ENCODE data around the gene UVRAG. TPM values are rescaled to one million over a fixed set of nuclear protein-coding genes. Genes with fewer than 3 reads are reported as not detected.

Gene UVRAG
- total and polyA plus RNA-seq, 4 experiments from 2014 or later: 11.2 to 32.2 (median 21.3) TPM

DNA sequence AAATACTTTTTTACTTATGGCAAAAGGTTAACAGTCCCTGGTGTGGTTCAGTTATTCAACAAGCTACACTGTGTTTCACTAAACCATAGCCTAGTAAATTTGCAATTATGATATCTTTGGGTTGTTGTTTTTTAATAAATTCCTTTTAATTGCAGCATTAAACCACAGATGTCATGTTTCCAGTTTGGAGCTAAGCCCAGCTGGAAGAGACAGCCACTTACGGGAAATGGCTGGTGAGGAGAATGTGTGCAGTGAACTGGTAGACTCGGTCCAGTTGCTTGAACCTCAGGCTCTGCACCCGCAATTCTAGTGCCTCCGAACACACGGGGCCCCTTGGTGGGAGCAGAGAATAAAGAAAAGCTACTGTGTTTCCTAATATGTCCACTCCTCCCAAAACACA lies 320.5 kb downstream of the UVRAG start:
- H3K36me3 Mint-ChIP-seq: peaks cover 3 to 24% of the 10 kb centered on the region in 2 donors
- no peak overlapping the region for H3K27ac Mint-ChIP-seq
- peaks cover 15 to 21% (median 18%) of the 10 kb centered on the region in 4 donors for H3K4me1 Mint-ChIP-seq
- no peak overlapping the region for H3K27ac ChIP-seq (ENCODE audit: low read depth, low read length)
- CTCF ChIA-PET (ENCODE audit: partially characterized antibody): interaction anchor here (2.8 kb wide), 1 partner anchor 17 kb away, joined by 13 read pairs; no protein-coding TSS in a partner anchor
- H3K27me3 Mint-ChIP-seq: no peaks in the 10 kb centered on the region
- no peaks in the 10 kb centered on the region for H3K9me3 ChIP-seq (ENCODE audit: control insufficient read depth in 1 of 2, low read length in 2 of 2)
- no peak overlapping the region for H3K4me3 ChIP-seq (ENCODE audit: low read length in 2 of 2)
- H3K27me3 ChIP-seq (ENCODE audit: insufficient read depth, low read length): no peaks in the 10 kb centered on the region
- no peak overlapping the region for H3K4me3 Mint-ChIP-seq
- H3K4me1 ChIP-seq (ENCODE audit: insufficient read depth, low read length): peaks cover 20% of the 10 kb centered on the region
- no peaks in the 10 kb centered on the region for H3K9me3 Mint-ChIP-seq
- no peak for DNase-seq
- intact Hi-C loops (cut with micrococcal nuclease): no loop called here
- H3K36me3 ChIP-seq (ENCODE audit: insufficient read depth, low read length): no peaks in the 10 kb centered on the region
- POLR2A ChIA-PET (ENCODE audit: partially characterized antibody): no interaction called here

DNA sequence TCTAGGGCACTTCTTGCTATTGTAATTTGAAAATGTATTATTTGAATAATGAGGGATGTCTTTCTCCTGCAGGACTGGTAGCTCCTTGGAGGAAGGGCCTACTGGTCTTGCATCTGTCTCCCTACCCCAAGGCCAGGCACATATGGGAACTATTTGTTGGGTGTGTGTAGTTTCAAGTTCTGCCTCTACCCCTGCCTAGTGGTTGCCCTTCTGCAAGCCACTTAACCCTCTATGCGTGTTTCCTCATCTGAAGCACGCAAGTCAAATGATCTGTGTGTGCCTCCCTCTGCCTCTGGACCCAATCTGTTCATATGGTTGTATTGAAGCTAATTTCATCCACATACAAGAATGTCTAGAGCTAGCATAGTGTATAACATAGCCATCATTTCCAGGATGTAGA lies 324.3 kb downstream of the UVRAG start:
- Histone ChIP-seq H3K27me3 (ENCODE audit: insufficient read depth, low read length) (no peaks in the 10 kb centered on the region), H3K27ac (ENCODE audit: low read depth, low read length) (no peak overlapping the region), H3K4me3 (ENCODE audit: low read length in 2 of 2) (no peak overlapping the region), H3K4me1 (ENCODE audit: insufficient read depth, low read length) (no peaks in the 10 kb centered on the region), H3K9me3 (ENCODE audit: control insufficient read depth in 1 of 2, low read length in 2 of 2) (no peaks in the 10 kb centered on the region), H3K36me3 (ENCODE audit: insufficient read depth, low read length) (peaks cover 8% of the 10 kb centered on the region)
- Mint-ChIP-seq H3K4me1 (no peaks in the 10 kb centered on the region), H3K9me3 (no peaks in the 10 kb centered on the region), H3K27me3 (no peaks in the 10 kb centered on the region), H3K27ac (peak overlapping the region in 1 of 7 donors; percentile 63), H3K36me3 (peaks cover 19 to 42% of the 10 kb centered on the region in 2 donors), H3K4me3 (no peak overlapping the region)
- CTCF ChIA-PET (ENCODE audit: partially characterized antibody): interaction anchor here (2.9 kb wide), 1 partner anchor 13 kb away, joined by 24 read pairs; no protein-coding TSS in a partner anchor
- intact Hi-C loops (cut with micrococcal nuclease): no loop called here
- POLR2A ChIA-PET (ENCODE audit: partially characterized antibody): no interaction called here
- no peak for DNase-seq

DNA sequence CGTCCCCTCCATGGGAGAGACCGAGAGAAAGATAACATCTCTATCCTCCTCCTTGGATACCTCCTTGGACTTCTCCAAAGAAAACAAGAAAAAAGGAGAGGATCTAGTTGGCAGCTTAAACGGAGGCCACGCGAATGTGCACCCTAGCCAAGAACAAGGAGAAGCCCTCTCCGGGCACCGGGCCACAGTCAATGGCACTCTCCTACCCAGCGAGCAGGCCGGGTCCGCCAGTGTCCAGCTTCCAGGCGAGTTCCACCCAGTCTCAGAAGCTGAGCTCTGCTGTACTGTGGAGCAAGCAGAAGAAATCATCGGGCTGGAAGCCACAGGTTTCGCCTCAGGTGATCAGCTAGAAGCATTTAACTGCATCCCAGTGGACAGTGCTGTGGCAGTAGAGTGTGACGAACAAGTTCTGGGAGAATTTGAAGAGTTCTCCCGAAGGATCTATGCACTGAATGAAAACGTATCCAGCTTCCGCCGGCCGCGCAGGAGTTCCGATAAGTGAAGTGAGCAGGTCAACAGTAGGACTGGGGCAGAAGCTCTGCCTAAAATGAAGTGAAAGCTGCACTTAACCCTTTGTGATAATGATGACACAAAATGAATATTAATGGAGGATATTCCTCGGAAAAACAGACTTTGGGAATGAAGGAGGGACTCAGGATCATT lies 326.0 kb downstream of the UVRAG start:
- no peaks in the 10 kb centered on the region for H3K9me3 ChIP-seq (ENCODE audit: control insufficient read depth in 1 of 2, low read length in 2 of 2)
- H3K4me3 ChIP-seq (ENCODE audit: low read length in 2 of 2): no peak overlapping the region
- Mint-ChIP-seq H3K4me1 (peaks cover 0 to 2% (median 0%) of the 10 kb centered on the region in 4 donors), H3K9me3 (no peaks in the 10 kb centered on the region), H3K4me3 (no peak overlapping the region), H3K36me3 (peaks cover 16 to 33% of the 10 kb centered on the region in 2 donors), H3K27me3 (no peaks in the 10 kb centered on the region), H3K27ac (peak overlapping the region in 1 of 7 donors; percentile 41)
- CTCF ChIA-PET (ENCODE audit: partially characterized antibody): interaction anchor here (2.9 kb wide), 1 partner anchor 11 kb away, joined by 24 read pairs; no protein-coding TSS in a partner anchor
- no peak for DNase-seq
- peaks cover 8% of the 10 kb centered on the region for H3K36me3 ChIP-seq (ENCODE audit: insufficient read depth, low read length)
- H3K4me1 ChIP-seq (ENCODE audit: insufficient read depth, low read length): no peaks in the 10 kb centered on the region
- intact Hi-C loops (cut with micrococcal nuclease): no loop called here
- POLR2A ChIA-PET (ENCODE audit: partially characterized antibody): no interaction called here
- no peak overlapping the region for H3K27ac ChIP-seq (ENCODE audit: low read depth, low read length)
- no peaks in the 10 kb centered on the region for H3K27me3 ChIP-seq (ENCODE audit: insufficient read depth, low read length)

DNA sequence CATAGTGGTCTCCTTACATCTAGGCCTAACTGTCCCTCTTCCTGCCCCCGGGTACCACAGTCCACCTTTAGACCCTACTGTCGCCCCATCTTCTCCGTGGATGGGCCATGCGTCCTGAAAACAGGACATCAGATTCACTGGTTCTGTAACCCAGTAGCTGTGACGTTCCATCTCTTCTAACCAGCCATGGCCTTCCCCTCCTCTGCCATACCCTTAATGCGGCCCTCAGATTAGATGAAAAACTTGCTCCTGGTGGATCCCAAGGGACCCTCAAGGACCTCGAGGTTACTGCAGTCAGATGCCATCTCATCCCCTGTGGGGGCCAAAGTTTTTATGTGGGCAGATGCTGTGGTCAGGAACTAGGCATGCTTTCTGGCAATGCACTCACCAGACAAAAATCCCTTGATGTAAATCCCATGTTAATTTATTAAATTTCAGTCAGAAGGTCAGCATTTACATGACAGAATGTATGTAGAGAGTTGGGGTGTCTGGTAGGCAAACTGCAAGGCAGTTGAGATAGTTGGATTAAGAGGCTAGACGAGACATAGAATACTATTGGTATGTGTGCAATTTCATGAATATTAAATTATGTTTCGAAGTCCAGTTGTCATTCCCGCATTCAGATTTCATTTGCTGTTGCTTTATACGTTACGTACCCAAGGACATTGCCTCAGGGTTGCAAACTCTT lies 327.0 kb downstream of the UVRAG start:
- POLR2A ChIA-PET (ENCODE audit: partially characterized antibody): no interaction called here
- H3K27me3 ChIP-seq (ENCODE audit: insufficient read depth, low read length): no peaks in the 10 kb centered on the region
- H3K4me3 ChIP-seq (ENCODE audit: low read length in 2 of 2): no peak overlapping the region
- no peaks in the 10 kb centered on the region for H3K27me3 Mint-ChIP-seq
- peaks cover 16 to 32% of the 10 kb centered on the region in 2 donors for H3K36me3 Mint-ChIP-seq
- CTCF ChIA-PET (ENCODE audit: partially characterized antibody): interaction anchor here (2.8 to 2.9 kb wide), 2 partner anchors 10 kb away, joined by 16 to 24 read pairs; no protein-coding TSS in a partner anchor
- no peaks in the 10 kb centered on the region for H3K9me3 ChIP-seq (ENCODE audit: control insufficient read depth in 1 of 2, low read length in 2 of 2)
- no peaks in the 10 kb centered on the region for H3K4me1 ChIP-seq (ENCODE audit: insufficient read depth, low read length)
- H3K27ac Mint-ChIP-seq: peak overlapping the region in 1 of 7 donors; percentile 61
- no peak overlapping the region for H3K4me3 Mint-ChIP-seq
- no peak for DNase-seq
- H3K27ac ChIP-seq (ENCODE audit: low read depth, low read length): no peak overlapping the region
- peaks cover 8% of the 10 kb centered on the region for H3K36me3 ChIP-seq (ENCODE audit: insufficient read depth, low read length)
- peaks cover 0 to 2% (median 0%) of the 10 kb centered on the region in 4 donors for H3K4me1 Mint-ChIP-seq
- H3K9me3 Mint-ChIP-seq: no peaks in the 10 kb centered on the region
- intact Hi-C loops (cut with micrococcal nuclease): no loop called here

DNA sequence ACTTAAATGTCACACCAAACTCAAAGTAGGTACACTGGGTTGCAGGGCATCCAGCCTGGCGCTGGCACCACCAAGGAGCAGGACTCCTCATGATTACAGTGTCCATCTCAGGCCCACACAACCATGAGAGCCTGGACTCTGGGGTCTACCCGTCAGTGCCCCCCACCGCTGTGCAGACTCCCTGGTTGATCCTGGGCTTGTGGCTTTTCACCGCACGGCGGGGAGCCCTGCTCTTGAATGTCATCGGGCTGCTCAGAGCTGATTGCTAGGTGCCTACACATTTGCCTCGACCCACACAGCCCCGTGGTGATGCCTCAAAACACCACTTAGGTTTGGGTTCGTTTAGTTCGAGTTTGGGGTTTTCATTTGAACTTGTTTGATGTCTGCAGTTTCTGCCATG lies 328.3 kb downstream of the UVRAG start:
- POLR2A ChIA-PET (ENCODE audit: partially characterized antibody): no interaction called here
- Mint-ChIP-seq H3K27ac (no peak overlapping the region), H3K4me3 (no peak overlapping the region), H3K9me3 (no peaks in the 10 kb centered on the region), H3K27me3 (no peaks in the 10 kb centered on the region), H3K4me1 (peaks cover 0 to 2% (median 0%) of the 10 kb centered on the region in 4 donors), H3K36me3 (peaks cover 16 to 30% of the 10 kb centered on the region in 2 donors)
- Histone ChIP-seq H3K9me3 (ENCODE audit: control insufficient read depth in 1 of 2, low read length in 2 of 2) (no peaks in the 10 kb centered on the region), H3K36me3 (ENCODE audit: insufficient read depth, low read length) (peaks cover 8% of the 10 kb centered on the region), H3K4me1 (ENCODE audit: insufficient read depth, low read length) (no peaks in the 10 kb centered on the region), H3K4me3 (ENCODE audit: low read length in 2 of 2) (no peak overlapping the region), H3K27ac (ENCODE audit: low read depth, low read length) (no peak overlapping the region), H3K27me3 (ENCODE audit: insufficient read depth, low read length) (no peaks in the 10 kb centered on the region)
- DNase-seq: no peak
- CTCF ChIA-PET (ENCODE audit: partially characterized antibody): interaction anchor here (2.8 kb wide), 1 partner anchor 9 kb away, joined by 16 read pairs; no protein-coding TSS in a partner anchor
- intact Hi-C loops (cut with micrococcal nuclease): no loop called here

DNA sequence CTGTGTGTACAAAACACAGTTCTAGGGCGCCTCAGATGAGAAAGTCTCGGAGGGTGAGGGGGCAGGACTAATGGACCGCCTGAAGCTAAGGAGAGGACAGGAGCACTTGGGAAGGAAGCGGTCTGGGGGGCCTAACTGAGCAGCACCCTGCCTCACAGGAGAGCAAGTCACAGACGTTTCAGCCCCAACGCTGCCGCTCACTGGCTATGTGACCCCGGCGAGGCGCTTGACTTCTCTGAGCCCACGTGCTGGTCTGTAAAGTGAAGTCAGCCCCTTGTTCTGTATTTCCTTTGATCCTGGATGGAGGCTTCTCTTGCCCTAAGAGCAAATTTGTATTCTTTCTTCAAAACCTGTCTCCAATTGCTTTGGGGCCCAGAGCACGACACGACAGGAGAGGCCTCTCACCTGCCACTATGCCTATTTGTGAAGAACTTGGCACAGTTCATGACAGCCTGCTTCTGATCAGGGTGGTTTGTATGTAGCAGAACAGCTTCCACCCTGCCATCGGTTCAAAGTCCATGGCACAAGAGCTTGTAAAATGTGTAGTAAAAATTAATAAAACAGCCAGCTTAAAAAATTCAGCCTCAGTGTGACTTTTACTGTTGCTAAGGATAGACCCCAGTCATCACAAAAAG lies 332.2 kb downstream of the UVRAG start:
- CTCF ChIA-PET (ENCODE audit: partially characterized antibody): interaction anchor here (1.1 to 1.2 kb wide), 2 partner anchors 15 to 272 kb away, joined by 3 read pairs; no protein-coding TSS in a partner anchor
- POLR2A ChIA-PET (ENCODE audit: partially characterized antibody): no interaction called here
- Histone ChIP-seq H3K27me3 (ENCODE audit: insufficient read depth, low read length) (no peaks in the 10 kb centered on the region), H3K9me3 (ENCODE audit: control insufficient read depth in 1 of 2, low read length in 2 of 2) (no peaks in the 10 kb centered on the region), H3K4me3 (ENCODE audit: low read length in 2 of 2) (no peak overlapping the region), H3K4me1 (ENCODE audit: insufficient read depth, low read length) (peaks cover 5% of the 10 kb centered on the region), H3K36me3 (ENCODE audit: insufficient read depth, low read length) (no peaks in the 10 kb centered on the region), H3K27ac (ENCODE audit: low read depth, low read length) (no peak overlapping the region)
- intact Hi-C loops (cut with micrococcal nuclease): no loop called here
- no peaks in the 10 kb centered on the region for H3K27me3 Mint-ChIP-seq
- no peak overlapping the region for H3K4me3 Mint-ChIP-seq
- H3K27ac Mint-ChIP-seq: no peak overlapping the region
- peaks cover 8 to 11% of the 10 kb centered on the region in 2 donors for H3K36me3 Mint-ChIP-seq
- H3K9me3 Mint-ChIP-seq: no peaks in the 10 kb centered on the region
- peaks cover 6 to 10% (median 8%) of the 10 kb centered on the region in 4 donors for H3K4me1 Mint-ChIP-seq
- no peak for DNase-seq

DNA sequence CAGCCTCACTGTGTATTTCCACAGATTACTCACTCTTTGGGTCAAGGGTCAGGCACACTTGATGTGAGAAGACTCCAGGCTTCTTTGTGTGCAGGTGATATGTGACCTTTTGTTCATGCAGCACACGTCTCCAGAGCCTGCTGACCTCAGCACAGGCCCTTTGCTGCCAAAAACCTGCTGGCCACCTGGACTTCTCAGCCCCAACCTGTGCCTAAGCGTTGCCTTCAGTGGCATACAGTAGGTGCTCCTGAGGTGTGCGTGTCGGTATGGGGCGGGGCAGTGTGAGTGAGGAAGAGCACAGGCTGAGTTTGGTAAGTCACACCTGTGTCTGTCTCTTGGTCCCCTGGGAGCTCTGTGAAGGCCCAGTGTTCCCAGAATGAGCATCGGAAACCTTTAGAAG lies 333.2 kb downstream of the UVRAG start:
- Mint-ChIP-seq H3K9me3 (no peaks in the 10 kb centered on the region), H3K4me1 (peaks cover 12 to 20% (median 18%) of the 10 kb centered on the region in 4 donors), H3K4me3 (no peak overlapping the region), H3K36me3 (peaks cover 0 to 3% of the 10 kb centered on the region in 2 donors), H3K27me3 (no peaks in the 10 kb centered on the region), H3K27ac (no peak overlapping the region)
- DNase-seq: no peak
- peaks cover 15% of the 10 kb centered on the region for H3K4me1 ChIP-seq (ENCODE audit: insufficient read depth, low read length)
- CTCF ChIA-PET (ENCODE audit: partially characterized antibody): no interaction called here
- no peaks in the 10 kb centered on the region for H3K27me3 ChIP-seq (ENCODE audit: insufficient read depth, low read length)
- POLR2A ChIA-PET (ENCODE audit: partially characterized antibody): no interaction called here
- H3K9me3 ChIP-seq (ENCODE audit: control insufficient read depth in 1 of 2, low read length in 2 of 2): no peaks in the 10 kb centered on the region
- intact Hi-C loops (cut with micrococcal nuclease): no loop called here
- no peak overlapping the region for H3K27ac ChIP-seq (ENCODE audit: low read depth, low read length)
- H3K4me3 ChIP-seq (ENCODE audit: low read length in 2 of 2): no peak overlapping the region
- H3K36me3 ChIP-seq (ENCODE audit: insufficient read depth, low read length): no peaks in the 10 kb centered on the region

All from CD4-positive, alpha-beta memory T cell (primary cell).